ENCODE measurements around the gene SYS1.
A peak's percentile ranks its signal among the peaks of the same experiment; 100 is the strongest.

DNA sequence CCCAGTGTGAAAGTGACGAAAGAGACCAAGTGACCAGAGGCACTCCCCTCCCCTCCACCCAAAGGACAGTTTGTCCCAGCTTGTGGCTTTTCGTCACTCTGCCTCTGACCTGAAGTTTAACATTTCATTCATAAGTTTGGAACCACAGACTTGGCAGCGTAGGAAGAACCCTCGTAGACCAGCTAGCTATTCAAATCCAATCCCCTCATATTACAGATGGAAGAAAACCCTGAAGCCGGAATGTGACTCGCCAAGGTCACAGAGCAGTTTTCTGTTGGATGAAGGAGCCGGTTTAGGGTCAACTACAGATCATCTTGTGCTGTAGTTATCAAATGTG lies 3.9 kb upstream of the SYS1 start:
- TF ChIP-seq, protein P1, sequence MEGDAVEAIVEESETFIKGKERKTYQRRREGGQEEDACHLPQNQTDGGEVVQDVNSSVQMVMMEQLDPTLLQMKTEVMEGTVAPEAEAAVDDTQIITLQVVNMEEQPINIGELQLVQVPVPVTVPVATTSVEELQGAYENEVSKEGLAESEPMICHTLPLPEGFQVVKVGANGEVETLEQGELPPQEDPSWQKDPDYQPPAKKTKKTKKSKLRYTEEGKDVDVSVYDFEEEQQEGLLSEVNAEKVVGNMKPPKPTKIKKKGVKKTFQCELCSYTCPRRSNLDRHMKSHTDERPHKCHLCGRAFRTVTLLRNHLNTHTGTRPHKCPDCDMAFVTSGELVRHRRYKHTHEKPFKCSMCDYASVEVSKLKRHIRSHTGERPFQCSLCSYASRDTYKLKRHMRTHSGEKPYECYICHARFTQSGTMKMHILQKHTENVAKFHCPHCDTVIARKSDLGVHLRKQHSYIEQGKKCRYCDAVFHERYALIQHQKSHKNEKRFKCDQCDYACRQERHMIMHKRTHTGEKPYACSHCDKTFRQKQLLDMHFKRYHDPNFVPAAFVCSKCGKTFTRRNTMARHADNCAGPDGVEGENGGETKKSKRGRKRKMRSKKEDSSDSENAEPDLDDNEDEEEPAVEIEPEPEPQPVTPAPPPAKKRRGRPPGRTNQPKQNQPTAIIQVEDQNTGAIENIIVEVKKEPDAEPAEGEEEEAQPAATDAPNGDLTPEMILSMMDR (IDR thresholded peaks at IDR 0.05): no peak
- TF ChIP-seq POLR2A (IDR thresholded peaks at IDR 0.05): no peak
- peak; percentile 44 for TF ChIP-seq POLR2AphosphoS5 (IDR thresholded peaks at IDR 0.05)

All from prostate gland (tissue), 2 donors.